GM18508 (cell line): ENCODE measurements around the gene GYS1.
"Not testable (repeated sequence)": the region's sequence is repeated elsewhere in the genome, so short reads cannot be mapped to it uniquely, and the experiment has no call there.

ENCODE experiments used
- ATAC-seq: cut with Tn5 transposase; IDR thresholded peaks from one replicate; pipeline ENCODE4 v1.9.1; 2021; ENCODE audit warnings: moderate number of reproducible peaks; ENCODE audit not compliant: insufficient read depth, unreplicated experiment

The GYS1 gene

GRCh38 chr19:49018388-49019241 lies 25.5 kb upstream of the GYS1 start:
- ATAC-seq, result not testable (repeated sequence)

GRCh38 chr19:49017666-49018351 lies 24.7 kb upstream of the GYS1 start:
- ATAC-seq, result no peak

- ATAC-seq, result no peak
Measured at GRCh38 chr19:49017041-49017665, 24.0 kb upstream of the GYS1 start, which contains the start of gene LHB. Gene LHB, minus strand, starts transcription at chr19:49017091. Its CDS starts 10 bp downstream, at chr19:49017081.

GRCh38 chr19:49016067-49016839 lies 23.1 kb upstream of the GYS1 start:
- no peak for ATAC-seq

GRCh38 chr19:49014870-49015255 lies 21.8 kb upstream of the GYS1 start:
- no peak for ATAC-seq

DNA sequence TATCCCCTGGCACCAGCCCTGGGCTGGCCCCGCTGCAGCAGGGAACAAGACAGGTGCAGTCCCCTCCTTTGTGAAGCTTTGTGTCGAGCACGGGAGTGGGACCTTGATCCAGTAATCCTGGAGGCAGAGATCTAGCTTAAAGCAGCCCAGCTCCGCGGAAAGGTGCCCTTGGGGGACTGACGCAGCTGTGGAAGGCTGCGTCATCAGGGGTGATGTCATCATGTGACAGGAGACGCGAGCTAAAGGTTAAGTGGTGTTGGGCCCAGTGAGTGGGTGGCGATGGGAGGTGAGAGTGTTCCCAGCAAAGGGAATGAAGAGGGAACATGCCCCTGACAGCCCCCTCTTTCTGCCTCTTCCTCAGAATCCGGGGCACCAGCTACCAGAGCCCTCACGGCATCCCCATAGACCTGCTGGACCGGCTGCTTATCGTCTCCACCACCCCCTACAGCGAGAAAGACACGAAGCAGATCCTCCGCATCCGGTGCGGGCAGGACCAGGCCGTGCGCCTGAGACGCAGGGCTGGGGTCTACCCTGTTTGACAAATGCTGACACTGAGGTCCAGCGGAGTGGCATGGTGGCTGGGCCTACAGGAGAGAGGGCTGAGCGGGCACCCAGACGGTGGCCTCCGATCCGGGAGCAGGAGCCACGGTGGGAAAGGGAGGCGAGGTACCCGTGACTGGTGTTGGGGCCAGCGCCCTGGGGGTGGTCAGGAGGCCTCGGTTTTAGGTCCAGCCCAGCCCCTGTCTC lies 21.2 kb upstream of the GYS1 start:
- no peak for ATAC-seq

DNA sequence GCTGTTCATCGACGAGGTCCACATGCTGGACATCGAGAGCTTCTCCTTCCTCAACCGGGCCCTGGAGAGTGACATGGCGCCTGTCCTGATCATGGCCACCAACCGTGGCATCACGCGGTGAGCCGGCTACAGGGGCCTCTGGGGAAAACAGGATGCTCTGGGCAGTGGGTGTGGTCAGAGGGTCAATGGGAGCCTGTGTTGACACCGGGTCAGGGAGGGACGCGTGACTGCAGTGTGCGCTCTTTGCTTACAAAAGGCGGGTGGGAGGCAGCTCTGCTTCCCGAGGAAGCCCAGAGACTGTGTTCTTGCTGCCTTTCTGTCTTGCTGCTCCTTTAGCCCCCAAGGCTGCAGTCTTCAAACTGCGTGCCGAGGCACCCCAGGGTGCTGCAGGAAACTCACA lies 18.1 kb upstream of the GYS1 start:
- no peak for ATAC-seq

DNA sequence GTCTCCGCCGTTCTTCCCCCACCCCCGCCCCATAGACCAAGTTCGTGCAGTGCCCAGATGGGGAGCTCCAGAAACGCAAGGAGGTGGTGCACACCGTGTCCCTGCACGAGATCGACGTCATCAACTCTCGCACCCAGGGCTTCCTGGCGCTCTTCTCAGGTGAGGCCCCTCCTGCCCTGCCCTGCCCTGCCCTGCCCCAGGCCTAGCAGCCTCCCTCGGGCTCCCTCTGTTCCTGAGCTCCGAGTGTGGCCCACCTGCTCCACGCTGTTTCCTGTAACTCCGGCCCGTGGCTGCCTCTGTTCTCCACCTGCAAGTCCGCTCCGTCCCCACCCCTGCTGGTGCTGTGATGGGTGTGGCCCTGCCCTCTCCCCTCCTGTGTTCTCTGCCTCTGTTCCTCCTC lies 17.3 kb upstream of the GYS1 start:
- no peak for ATAC-seq

- ATAC-seq, result no peak
Measured at GRCh38 chr19:49009828-49010227, 16.7 kb upstream of the GYS1 start.

- no peak for ATAC-seq
Measured at GRCh38 chr19:49006905-49007304, 13.8 kb upstream of the GYS1 start.

DNA sequence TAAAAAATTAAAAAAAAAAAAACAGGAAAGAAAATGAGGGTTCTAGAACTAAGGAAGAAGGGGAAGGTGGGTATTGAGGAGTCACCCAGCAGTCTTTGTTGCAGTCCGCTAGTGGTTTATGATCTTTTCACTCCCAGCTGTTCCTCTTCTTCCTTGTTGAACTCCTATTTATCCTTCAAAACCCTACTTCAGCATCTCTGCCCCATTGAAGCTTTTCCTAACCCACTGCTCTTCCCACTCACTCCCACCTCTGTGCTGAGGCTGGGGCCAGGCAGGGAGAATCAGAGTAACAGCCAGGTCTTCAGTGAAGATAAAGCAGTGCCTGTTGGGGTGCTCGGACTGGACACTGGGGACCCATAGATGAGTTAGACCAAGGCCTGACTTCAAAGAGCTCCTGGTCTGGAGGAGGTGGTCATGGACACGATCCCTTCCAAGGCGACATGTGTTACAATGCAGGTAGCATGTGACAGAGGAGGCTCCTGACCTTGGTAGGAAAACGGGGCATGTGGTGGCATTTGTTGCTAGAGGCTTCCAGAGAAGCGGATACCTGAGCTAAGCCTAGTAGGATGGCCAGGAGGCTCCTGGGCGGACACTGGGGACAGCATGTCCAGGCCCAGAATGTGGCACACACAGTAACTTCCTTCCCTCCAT lies 12.0 kb upstream of the GYS1 start:
- ATAC-seq, result no peak

GRCh38 chr19:49004133-49004532 lies 11.0 kb upstream of the GYS1 start:
- ATAC-seq, result no peak

- ATAC-seq, result no peak
Measured at GRCh38 chr19:48999481-49000325, 6.6 kb upstream of the GYS1 start.

DNA sequence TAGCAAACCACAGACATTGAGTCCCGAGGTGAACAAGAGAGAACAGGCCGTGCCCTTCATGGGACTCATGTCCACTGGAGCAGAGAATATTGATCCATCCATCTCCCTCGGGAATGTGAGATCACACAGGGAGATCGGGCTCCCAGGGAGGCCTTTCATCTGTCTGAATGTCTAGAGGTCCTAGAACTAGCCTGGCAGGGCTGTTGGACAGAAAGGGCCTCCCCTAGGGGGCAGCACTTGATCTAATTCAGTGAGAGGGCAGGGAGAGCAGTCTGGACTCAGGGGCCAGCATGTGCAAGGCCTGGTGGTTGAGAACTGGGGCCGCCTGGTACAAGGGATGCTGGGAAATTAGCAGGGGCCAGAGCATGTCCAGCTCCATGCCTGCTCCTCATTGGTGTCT lies 4.9 kb upstream of the GYS1 start:
- no peak for ATAC-seq

DNA sequence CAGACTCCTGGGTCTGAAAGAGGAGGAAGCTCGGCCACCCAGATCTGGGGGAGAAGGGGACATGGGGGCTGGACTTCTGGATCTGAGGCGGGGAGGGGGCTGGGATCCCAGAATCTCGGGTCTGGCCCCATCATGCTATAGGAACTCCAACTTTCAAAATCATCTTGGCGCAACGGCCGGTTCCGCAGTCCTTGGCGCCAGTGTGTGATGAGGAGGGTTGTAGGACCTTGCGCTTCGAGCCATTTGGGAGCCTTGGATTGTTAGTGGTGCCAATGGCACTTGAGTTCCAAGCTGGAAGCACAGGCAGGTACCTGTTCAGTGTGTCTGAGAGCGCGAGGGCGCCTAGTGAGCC lies 902 bp upstream of the GYS1 start:
- no peak for ATAC-seq

DNA sequence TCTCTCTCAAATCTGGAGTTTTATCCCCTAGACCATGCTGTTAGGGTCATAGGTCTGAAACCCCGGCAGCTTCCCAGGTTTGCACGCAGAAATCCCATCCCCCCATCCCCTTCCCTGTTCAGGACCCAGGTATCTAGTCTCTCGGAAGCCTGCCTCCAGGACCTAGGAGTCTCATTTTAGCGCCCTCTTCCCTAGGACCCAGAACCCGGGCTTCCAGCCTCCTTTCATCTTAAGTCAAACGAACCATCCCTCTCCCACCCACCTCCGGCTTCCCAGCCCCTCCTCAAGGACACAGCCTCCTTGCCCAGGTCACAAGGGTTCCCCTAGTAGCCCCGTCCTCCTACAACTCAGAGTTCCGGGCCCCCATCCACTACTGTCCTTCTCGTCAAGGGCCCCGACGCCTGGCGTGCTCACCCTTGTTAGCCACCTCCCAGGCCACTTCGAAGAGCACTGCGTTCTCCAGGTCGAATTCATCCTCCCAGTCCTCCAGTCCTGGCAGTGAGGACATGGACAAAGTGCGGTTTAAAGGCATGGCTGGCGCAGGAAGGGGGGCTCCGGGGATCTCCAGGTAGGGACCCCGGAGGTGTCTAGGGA lies 431 bp downstream of the GYS1 start:
- no peak for ATAC-seq

GRCh38 chr19:48991873-48992580 lies 1.1 kb downstream of the GYS1 start:
- ATAC-seq, result no peak
